Retina (tissue), 1 donor: ENCODE data around the gene CHAD.

Source experiments
- DNase-seq: peaks from one replicate; pipeline ENCODE4 v3.0.0-alpha.2; 2016

Gene CHAD

GRCh38 chr17:50468304-50469207 is at the start of gene CHAD:
Gene CHAD (minus strand): TSS chr17:50468880. CDS start chr17:50468813, 67 bp downstream.
- DNase-seq = peak; percentile 54

- peak; percentile 57 for DNase-seq
Observed at GRCh38 chr17:50517504-50518383, 49.1 kb upstream of the CHAD start.

GRCh38 chr17:50517011-50517410 is 48.3 kb upstream of the CHAD start:
- no peak for DNase-seq

GRCh38 chr17:50514936-50515702 is 46.4 kb upstream of the CHAD start:
- no peak for DNase-seq

- no peak for DNase-seq
Observed at GRCh38 chr17:50514388-50514787, 45.7 kb upstream of the CHAD start.

GRCh38 chr17:50513495-50513894 is 44.8 kb upstream of the CHAD start:
- DNase-seq = no peak

GRCh38 chr17:50511058-50511457 is 42.4 kb upstream of the CHAD start:
- DNase-seq = no peak

GRCh38 chr17:50508573-50509460 is 40.1 kb upstream of the CHAD start:
- peak; percentile 87 for DNase-seq

- DNase-seq = peak; percentile 49
Observed at GRCh38 chr17:50507871-50508572, 39.3 kb upstream of the CHAD start, which contains the start of gene MYCBPAP. Gene MYCBPAP (plus strand): TSS chr17:50508439. CDS start chr17:50508675, 236 bp downstream.

- no peak for DNase-seq
Observed at GRCh38 chr17:50506298-50506697, 37.6 kb upstream of the CHAD start.

GRCh38 chr17:50505591-50506130 is 37.0 kb upstream of the CHAD start:
- no peak for DNase-seq

GRCh38 chr17:50502301-50502990 is 33.8 kb upstream of the CHAD start:
- no peak for DNase-seq

- no peak for DNase-seq
Observed at GRCh38 chr17:50501054-50501453, 32.4 kb upstream of the CHAD start.

GRCh38 chr17:50499721-50500120 is 31.0 kb upstream of the CHAD start:
- DNase-seq = no peak

- no peak for DNase-seq
Observed at GRCh38 chr17:50499270-50499669, 30.6 kb upstream of the CHAD start.

- DNase-seq = no peak
Observed at GRCh38 chr17:50498021-50498874, 29.6 kb upstream of the CHAD start.

- DNase-seq = no peak
Observed at GRCh38 chr17:50495918-50496317, 27.2 kb upstream of the CHAD start.

GRCh38 chr17:50495217-50495823 is 26.6 kb upstream of the CHAD start:
- DNase-seq = no peak

GRCh38 chr17:50493744-50494143 is 25.1 kb upstream of the CHAD start:
- no peak for DNase-seq
